HUES6 (cell line): ENCODE data around the gene IFIT1B.
A peak's percentile ranks its signal among the peaks of the same experiment; 100 is the strongest.
"Not testable (repeated sequence)": the region's sequence is repeated elsewhere in the genome, so short reads cannot be mapped to it uniquely, and the experiment has no call there.

Experiments
- H3K27ac ChIP-seq: 2 replicates; pipeline ENCODE4 v1.7.0; 2013; ENCODE audit warnings: low read depth, mild to moderate bottlenecking, low read length, inconsistent platforms
- H3K27me3 ChIP-seq: 2 replicates; pipeline ENCODE4 v1.6.1; 2013; ENCODE audit warnings: low read length; ENCODE audit not compliant: control insufficient read depth, insufficient read depth
- H3K36me3 ChIP-seq: 2 replicates; pipeline ENCODE4 v1.6.1; 2013; ENCODE audit warnings: low read length; ENCODE audit not compliant: control insufficient read depth, insufficient read depth
- H3K4me1 ChIP-seq: 2 replicates; pipeline ENCODE4 v1.6.1; 2013; ENCODE audit warnings: low read length; ENCODE audit not compliant: control insufficient read depth, insufficient read depth
- H3K4me3 ChIP-seq: 2 replicates; pipeline ENCODE4 v1.5.1; 2013; ENCODE audit warnings: low read depth, low read length
- H3K9ac ChIP-seq: one replicate; pipeline ENCODE4 v1.6.1; 2013; ENCODE audit warnings: mild to moderate bottlenecking, low read length
- H3K9me3 ChIP-seq: 2 replicates; pipeline ENCODE4 v1.6.1; 2013; ENCODE audit warnings: low read depth, low read length; ENCODE audit not compliant: control insufficient read depth, insufficient read depth

Gene IFIT1B

GRCh38 chr10:89377705-89378637, at the start of gene IFIT1B:
TSS of gene IFIT1B (plus strand) at chr10:89378056. CDS start at chr10:89378136, 80 bp downstream.
- H3K27me3 ChIP-seq, result no peaks in the 10 kb centered on the region
- H3K36me3 ChIP-seq, result no peaks in the 10 kb centered on the region
- H3K9ac ChIP-seq, result no peak within 1 kb of the TSS
- no peaks in the 10 kb centered on the region for H3K9me3 ChIP-seq
- H3K4me3 ChIP-seq, result no peak within 1 kb of the TSS
- H3K27ac ChIP-seq, result no peak within 1 kb of the TSS
- H3K4me1 ChIP-seq, result peaks cover 2% of the 10 kb centered on the region; the same call in 1 of the 2 replicates

- Histone ChIP-seq H3K9me3 (no peaks in the 10 kb centered on the region; the same call in 1 of the 2 replicates), H3K4me3 (no peak overlapping the region), H3K27me3 (no peaks in the 10 kb centered on the region), H3K27ac (no peak overlapping the region), H3K4me1 (peaks cover 49% of the 10 kb centered on the region), H3K36me3 (no peaks in the 10 kb centered on the region), H3K9ac (no peak overlapping the region)
Observed at GRCh38 chr10:89329151-89329550, 48.7 kb upstream of the IFIT1B start.

- H3K36me3 ChIP-seq, H3K9me3 ChIP-seq, H3K4me3 ChIP-seq, H3K27ac ChIP-seq, H3K9ac ChIP-seq, H3K27me3 ChIP-seq: not testable (repeated sequence)
- peaks cover 50% of the 10 kb centered on the region for H3K4me1 ChIP-seq
Observed at GRCh38 chr10:89330014-89330413, 47.8 kb upstream of the IFIT1B start.

GRCh38 chr10:89330537-89331212, 47.2 kb upstream of the IFIT1B start:
- Histone ChIP-seq H3K27me3 (no peaks in the 10 kb centered on the region), H3K4me3 (no peak overlapping the region), H3K9me3 (no peaks in the 10 kb centered on the region; the same call in 1 of the 2 replicates), H3K27ac (no peak overlapping the region), H3K4me1 (peaks cover 50% of the 10 kb centered on the region), H3K36me3 (no peaks in the 10 kb centered on the region), H3K9ac (no peak overlapping the region)

GRCh38 chr10:89331487-89332122, 46.3 kb upstream of the IFIT1B start:
- H3K27me3 ChIP-seq, H3K27ac ChIP-seq, H3K4me3 ChIP-seq, H3K36me3 ChIP-seq, H3K9me3 ChIP-seq, H3K9ac ChIP-seq: not testable (repeated sequence)
- H3K4me1 ChIP-seq, result peaks cover 50% of the 10 kb centered on the region

- Histone ChIP-seq H3K9ac (no peak overlapping the region), H3K27me3 (no peaks in the 10 kb centered on the region), H3K9me3 (no peaks in the 10 kb centered on the region; the same call in 1 of the 2 replicates), H3K36me3 (no peaks in the 10 kb centered on the region), H3K27ac (0 out of 2 replicates have a peak overlapping the region, but pooled peaks have one; percentile 3), H3K4me3 (no peak overlapping the region), H3K4me1 (peaks cover 48% of the 10 kb centered on the region)
Observed at GRCh38 chr10:89332123-89332633, 45.7 kb upstream of the IFIT1B start.

- H3K4me3 ChIP-seq, result no peak overlapping the region
- H3K9me3 ChIP-seq, result no peaks in the 10 kb centered on the region
- no peak overlapping the region for H3K27ac ChIP-seq
- H3K27me3 ChIP-seq, result no peaks in the 10 kb centered on the region
- H3K4me1 ChIP-seq, result peaks cover 24% of the 10 kb centered on the region
- no peak overlapping the region for H3K9ac ChIP-seq
- no peaks in the 10 kb centered on the region for H3K36me3 ChIP-seq
Observed at GRCh38 chr10:89335226-89335625, 42.6 kb upstream of the IFIT1B start.

GRCh38 chr10:89336241-89336640, 41.6 kb upstream of the IFIT1B start:
- no peaks in the 10 kb centered on the region for H3K9me3 ChIP-seq
- H3K9ac ChIP-seq, result no peak overlapping the region
- H3K4me3 ChIP-seq, result no peak overlapping the region
- H3K27me3 ChIP-seq, result no peaks in the 10 kb centered on the region
- H3K27ac ChIP-seq, result no peak overlapping the region
- H3K36me3 ChIP-seq, result no peaks in the 10 kb centered on the region
- H3K4me1 ChIP-seq, result peaks cover 24% of the 10 kb centered on the region

- H3K9me3 ChIP-seq, result no peaks in the 10 kb centered on the region
- no peaks in the 10 kb centered on the region for H3K27me3 ChIP-seq
- H3K9ac ChIP-seq, result no peak overlapping the region
- H3K4me3 ChIP-seq, result no peak overlapping the region
- no peaks in the 10 kb centered on the region for H3K36me3 ChIP-seq
- no peak overlapping the region for H3K27ac ChIP-seq
- H3K4me1 ChIP-seq, result peaks cover 18% of the 10 kb centered on the region
Observed at GRCh38 chr10:89337484-89337883, 40.4 kb upstream of the IFIT1B start.

- H3K36me3 ChIP-seq, result no peaks in the 10 kb centered on the region
- no peak overlapping the region for H3K4me3 ChIP-seq
- peaks cover 10% of the 10 kb centered on the region for H3K4me1 ChIP-seq
- no peak overlapping the region for H3K27ac ChIP-seq
- H3K27me3 ChIP-seq, result no peaks in the 10 kb centered on the region
- no peaks in the 10 kb centered on the region for H3K9me3 ChIP-seq
- H3K9ac ChIP-seq, result no peak overlapping the region
Observed at GRCh38 chr10:89338713-89339112, 39.1 kb upstream of the IFIT1B start.
